ENCODE results near the gene INPP5K.
"Not testable (repeated sequence)": the region's sequence is repeated elsewhere in the genome, so short reads cannot be mapped to it uniquely, and the experiment has no call there.

The INPP5K gene

DNA sequence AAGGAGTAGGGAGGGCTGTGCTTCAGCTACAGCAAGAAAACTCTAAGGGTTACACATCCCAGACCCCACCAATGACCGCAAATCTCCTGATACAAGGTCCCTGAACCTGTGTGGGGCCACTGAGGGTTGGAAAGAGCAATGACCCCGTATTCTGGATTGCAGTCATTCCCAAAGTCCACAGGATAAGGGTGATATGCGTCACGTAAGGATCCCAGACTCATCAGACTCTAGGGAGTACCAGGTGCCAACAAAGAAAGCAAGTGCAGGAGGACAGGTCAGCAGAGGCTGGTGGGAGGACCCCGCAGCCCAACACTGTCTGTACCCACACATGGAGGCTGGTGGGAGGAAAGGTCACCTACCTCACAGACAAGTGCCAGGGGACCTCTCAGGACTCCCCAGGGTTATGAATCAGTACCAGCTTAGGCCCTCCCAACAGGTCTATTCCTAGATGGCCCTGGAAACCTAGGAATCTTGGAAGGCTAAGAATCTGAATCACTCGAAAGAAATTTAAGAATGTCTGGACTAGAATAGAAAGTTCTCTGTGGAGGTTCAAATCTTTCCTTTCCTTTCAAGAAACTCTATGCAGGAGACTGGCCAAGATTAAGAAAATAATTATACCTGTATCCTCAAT is 30.0 kb upstream of the INPP5K start:
- DNase-seq: no peak

DNA sequence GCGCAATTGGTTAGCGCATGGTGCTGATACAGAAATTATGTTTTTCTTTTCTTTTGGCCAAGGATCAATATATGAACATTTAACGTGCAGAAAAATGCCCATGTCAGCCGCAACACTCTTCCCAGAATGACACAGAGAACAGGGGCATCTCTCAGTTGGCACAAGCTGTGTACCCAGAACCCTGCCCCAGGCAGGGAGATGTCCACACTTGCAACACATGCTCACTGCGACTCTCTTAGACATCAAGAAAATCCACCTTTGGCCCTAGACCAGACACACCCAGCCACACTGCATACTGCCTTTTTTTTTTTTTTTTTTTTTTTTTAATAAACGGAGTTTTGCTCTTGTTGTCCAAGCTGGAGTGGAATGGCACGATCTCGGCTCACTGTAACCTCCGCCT is 29.2 kb upstream of the INPP5K start:
- DNase-seq: no peak

DNA sequence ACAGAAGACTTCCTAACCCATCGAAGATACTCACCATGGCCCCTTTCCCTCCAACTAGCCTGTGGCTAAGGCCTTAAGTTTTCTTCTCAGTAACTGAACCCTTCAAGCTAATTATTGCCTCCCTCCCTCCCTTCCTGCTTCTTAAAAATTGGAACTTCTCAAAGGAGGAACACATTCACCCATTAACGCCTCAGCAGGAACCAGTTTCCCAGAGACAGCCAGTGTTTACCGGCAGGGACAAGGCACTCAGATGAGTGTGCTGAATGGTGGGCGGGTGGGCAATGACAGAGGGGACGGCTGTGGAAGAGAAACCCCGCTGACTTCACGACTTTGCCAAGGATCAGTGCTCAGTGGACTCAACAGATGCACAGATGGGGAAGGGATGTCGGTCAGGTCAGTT is 25.9 kb upstream of the INPP5K start:
- no peak for DNase-seq

DNA sequence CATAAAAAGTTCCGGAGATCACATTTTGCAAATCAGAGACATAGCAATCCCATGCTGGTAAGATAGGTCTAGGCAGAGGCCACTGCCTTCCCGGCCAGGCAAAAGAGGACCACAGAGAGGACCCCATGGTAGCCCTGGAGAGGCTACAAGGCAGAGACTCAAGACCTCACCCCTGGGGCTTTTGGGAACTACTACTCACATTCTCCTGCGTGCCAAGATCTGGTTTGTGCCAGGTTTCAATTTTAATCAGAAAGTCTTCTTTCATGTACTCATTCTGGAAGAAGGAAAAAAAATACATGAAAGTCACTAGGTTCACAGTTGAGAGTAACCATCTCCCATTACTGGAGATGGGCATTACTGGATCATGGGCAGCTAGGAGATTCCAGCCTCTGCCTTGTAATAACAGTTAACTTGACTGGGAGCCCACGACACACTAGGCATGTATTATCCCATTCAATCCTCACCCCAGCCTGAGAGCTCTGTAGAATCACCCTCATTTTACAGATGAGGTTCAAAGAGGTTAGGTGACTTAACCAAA is 25.0 kb upstream of the INPP5K start:
- DNase-seq: no peak

DNA sequence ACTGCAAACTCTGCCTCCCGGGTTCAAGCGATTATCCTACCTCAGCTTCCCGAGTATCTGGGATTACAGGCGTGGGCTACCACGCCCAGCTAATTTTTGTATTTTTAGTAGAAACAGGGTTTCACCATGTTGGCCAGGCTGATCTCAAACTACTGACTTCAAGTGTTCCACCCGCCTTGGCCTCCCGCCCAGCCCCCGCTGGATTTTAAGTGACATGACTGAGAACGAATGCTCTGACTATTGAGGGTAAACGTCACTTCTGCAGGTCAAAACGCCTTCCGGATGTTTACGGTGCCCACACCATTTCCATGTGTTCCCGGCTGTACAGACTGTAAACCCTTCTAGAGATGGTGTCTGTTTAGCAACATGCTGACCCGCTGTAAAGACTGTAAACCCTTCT is 23.4 kb upstream of the INPP5K start:
- no peak for DNase-seq

DNA sequence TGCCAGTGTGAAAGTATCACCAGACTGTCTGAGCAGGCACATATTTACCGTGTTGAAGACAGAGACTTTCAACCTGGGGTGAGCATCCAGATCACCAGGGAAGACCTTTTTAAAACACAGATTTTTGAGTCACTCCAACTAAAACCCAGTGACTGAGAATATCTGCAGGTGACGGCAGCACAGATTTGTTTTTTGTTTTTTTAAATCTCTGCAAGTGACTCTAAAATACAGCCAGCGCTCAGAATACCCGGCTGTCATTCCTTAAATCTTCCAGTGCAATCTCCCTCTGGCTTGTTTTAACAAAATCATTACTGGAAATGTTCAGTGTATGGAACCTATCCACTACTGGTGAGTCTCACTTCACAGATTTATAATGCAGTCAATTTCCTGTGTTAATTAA is 19.3 kb upstream of the INPP5K start:
- DNase-seq: no peak

DNA sequence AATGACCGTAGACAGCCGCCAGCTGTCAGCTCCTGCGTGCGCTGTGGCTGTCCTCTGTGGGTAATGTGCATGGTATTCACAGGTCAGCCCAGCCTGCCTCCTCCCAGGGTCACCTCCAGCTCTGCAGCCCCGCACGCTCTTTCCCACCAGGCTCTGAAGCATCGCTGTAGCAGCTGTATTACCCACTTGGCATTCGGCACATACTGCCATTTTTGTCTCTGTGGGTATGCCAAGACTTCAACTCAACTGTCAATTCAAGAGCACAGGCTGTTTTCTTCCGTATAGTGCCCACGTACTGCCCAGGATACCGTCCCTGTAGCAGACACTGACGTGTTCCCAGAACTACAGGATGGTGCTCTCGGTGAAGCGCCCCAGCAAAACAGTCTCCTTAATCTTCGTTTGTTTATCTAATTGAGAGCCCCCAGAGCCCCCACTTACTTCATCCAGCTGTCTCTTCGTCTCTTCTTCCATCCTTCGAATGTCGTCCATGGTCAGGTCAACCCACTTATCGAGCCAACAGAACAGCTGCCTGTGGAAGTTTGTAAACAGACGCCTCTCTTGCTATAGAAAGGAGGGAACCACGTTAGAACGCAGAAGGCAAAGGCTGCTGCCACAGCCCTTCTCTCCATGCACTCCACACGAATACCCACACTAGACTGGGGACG is 17.4 kb upstream of the INPP5K start:
- DNase-seq: no peak

DNA sequence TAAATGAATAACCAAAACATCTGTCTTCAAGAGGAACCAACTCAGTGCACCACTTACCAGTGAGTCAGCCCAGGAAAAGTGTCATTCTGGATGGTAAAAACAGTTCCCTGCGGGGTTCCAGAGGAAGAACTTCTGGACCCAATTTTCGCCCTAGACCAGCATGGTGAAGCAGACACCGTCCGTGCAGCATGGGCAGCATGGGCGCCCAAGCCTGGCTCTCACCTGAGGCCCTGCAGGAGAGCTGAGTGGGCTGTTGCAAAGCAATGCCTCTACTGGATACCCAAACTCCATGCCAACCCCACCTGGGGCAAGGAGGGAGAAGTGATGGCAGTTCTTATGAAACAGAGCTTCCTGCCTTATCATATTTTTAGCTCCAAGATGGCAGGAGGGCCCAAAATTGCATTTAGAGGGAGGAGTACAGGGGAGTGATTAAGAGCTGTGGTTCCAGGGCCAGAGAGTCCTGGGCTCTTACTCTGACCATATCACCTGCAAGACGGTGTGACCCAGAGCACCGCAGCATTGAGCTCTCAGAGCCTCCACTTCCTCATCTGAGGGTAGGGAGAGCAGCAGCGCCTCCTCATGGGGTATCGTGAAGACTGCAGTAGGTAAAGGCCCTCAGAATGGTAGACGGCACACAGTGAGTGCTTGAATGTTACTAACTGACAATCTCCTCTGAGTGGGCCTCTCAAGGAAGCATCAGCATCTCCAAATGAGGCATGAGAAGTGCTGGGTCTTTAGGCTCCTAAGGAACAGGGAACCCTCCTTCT is 16.6 kb upstream of the INPP5K start:
- peak; percentile 47 for DNase-seq

DNA sequence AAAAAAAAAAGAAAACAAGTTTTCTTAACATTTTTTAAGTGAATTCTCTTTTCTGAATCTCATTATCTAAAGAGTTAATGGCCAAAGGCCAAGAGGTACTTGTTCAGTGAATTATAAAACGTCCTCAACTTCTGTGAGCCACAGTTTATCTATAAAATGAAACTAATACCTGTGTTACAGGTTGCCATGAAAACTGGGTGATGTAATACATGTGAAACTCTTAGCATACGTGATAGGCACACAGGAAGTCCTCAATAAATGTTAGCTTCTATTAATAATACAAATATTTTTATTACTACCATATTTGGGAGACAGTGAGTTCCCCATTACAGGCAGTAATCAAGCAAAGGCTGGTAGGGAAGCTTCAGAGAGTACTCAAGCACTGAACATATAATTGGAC is 13.5 kb upstream of the INPP5K start:
- DNase-seq: no peak

DNA sequence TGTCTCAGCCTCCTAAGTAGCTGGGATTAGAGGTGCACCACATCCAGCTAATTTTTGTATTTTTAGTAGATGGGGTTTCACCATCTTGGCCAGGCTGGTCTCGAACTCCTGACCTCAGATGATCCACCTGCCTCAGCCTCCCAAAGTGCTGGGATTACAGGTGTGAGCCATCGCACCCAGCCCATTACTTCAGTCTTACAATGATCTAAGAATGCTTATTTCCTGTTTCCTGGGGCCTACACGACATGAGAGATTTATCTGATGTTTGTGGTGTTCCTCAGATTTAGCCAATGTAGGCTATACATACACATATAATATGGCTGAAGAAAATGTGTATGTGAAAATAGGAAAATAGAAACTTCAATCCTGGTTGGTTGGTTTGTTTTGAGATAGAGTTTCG is 10.5 kb upstream of the INPP5K start:
- DNase-seq: peak; percentile 24

DNA sequence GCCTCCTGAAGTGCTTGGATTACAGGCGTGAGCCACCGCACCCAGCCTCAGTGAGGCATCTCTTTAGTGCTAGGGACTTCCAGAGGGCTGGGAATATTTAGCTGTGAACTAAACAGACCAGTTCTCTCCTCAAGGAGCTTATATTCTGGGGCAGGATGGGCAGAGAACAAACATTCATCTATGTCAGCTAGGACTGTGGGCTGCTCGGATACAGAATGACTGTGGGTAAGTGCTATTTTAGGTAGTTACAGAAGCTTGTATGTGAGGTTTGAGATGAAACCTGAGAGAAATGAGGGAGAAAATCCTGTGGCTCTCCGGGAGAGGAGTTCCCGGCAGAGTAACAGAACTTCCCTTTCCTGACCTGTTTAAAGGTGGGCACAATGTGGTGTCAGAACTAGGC is 6.2 kb upstream of the INPP5K start:
- DNase-seq: no peak

DNA sequence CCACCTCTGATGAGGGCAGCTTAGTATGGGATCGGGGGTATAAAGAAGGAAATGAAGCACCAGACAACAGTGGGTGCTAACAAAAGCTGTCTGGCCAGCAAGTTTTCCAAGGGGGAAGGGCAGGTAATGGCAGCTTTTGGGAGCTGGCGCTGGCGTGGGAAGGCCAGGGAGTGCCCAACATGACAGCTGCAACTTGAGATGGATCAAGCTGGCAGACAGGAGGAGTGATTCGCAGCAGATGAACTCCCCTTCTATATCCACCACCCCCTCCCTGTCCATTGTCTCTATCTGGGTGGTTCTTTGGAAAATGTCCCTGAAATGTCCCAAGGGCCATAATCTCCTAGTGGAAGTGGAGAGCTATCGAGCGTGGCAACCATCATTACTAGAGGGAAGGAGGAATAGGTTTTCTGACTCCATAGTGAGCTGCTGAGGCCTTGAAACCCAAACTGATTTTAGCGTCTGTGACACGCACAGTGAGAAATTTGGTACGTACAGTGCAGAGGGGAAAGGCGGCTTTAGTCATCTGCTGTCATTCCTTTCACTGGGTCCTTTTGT is 4.8 kb upstream of the INPP5K start:
- DNase-seq: no peak

DNA sequence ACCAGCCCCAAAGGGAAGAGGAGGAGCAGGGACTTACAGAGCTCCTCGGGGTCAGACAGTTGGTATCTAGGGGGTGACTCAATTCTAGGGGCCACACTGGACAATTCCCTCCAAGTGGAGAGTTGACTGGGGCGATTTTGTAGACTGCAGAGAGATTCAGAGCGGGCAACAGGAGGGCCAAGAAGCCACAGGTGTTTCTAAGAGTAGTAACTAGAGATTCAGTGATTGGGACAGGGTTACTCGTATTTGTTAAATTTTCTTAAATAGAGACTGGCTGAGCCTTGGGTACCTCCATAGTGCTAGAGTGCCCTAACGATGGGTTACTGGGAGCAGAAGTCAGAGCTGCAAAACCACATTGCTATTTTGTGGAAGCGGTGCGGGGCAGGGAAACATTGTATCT is 3.3 kb upstream of the INPP5K start:
- no peak for DNase-seq

DNA sequence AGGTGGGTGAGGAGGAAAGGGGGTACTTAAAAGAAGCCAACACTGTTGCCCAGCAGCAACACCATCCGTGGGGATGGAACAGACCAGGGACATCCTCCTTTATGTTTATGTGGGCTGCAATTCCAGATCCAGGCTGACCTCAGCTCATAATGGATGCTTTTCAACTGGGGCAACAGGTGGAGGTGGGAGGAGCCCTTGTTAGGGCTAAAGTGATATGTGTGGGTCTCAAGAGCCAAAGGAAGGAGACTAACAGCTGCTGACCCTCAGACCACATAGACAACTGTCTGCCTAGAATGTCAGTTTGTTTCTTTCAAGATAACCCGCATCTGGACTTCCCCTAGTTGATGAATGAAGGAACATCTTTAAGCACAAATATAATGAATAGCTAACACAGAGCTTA is 2.0 kb upstream of the INPP5K start:
- no peak for DNase-seq

DNA sequence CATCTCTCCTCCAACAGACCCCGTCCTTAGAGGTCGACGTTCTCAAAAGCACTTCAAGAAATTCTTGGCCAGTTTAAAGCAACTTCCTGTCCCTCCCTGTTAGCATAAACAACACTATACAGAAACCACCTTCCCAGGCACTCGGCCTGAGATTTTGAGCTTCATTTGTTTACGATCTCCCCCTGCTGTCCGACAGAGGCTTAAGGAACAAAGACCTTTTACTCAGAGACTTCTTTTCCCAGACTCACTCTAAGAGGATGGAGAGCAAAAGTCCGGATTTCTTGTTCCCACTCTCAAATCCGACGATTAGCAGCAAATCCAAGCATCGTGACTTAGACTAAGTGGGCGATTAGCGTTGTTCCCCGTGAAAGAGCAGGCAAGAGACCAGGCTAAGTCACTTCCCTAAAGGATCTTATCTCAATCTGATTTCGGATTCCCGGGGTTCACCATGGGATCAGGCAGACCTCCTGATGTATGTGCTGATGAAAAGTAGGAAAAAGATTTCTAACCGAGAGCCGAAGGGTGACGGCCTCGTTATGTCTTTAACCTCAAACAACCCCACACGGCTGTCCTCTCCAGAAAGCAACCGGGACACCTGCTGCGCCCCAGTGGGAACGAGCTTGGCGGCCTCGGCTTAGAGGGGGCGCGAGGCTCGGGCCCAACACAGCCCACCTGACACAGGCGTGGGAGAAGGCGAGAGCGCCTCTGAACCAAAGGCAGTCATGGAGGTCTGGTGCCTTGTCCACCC is 598 bp downstream of the INPP5K start:
- peak; percentile 71 for DNase-seq

DNA sequence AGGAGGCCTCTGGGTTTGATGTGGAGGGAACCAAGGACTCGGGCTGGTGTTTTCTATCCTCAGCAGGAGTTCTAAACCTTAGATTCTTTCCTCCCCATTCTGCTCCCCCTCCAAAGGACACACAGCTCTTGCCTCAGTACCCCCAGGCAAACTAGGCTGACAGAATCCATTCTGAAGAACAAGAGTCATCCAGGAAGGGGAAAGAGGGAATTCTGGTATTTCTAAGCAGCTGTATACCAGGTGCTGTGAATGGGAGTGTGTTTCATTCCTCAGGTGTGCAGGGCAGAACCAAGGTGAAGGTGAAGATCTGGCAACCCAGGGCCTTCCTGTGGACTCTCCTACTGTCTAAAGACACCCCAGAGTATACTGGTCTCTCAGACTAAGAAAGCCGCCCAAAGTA is 4.1 kb downstream of the INPP5K start:
- no peak for DNase-seq

DNA sequence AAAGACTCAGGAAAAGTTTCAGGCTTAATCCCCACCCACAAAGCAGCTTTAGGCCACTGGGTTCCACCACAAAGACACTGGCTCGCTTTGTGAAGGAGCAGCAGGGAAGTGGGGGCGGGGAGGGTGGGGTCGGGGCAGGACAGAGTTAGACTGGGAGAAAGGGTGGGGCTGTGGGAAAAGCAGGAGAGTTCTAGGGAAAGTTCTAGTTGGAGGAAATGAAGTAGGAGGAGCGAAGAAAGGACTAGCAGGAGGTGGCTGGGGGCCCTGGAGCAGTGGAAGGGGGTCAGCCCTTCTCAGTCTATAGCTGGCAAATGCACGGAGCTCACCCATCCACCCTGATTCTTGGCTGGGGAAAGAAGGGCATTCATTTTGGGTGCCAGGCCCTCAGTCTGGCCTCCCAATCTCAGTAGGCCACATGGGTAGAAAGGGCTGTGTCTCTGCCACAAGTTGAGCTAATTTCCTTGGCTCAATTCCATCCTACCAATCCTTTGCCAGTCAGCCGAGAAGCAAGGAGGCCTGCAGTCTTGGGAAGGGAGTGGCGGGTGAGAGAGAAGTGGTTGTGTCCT is 4.6 kb downstream of the INPP5K start:
- DNase-seq: no peak

DNA sequence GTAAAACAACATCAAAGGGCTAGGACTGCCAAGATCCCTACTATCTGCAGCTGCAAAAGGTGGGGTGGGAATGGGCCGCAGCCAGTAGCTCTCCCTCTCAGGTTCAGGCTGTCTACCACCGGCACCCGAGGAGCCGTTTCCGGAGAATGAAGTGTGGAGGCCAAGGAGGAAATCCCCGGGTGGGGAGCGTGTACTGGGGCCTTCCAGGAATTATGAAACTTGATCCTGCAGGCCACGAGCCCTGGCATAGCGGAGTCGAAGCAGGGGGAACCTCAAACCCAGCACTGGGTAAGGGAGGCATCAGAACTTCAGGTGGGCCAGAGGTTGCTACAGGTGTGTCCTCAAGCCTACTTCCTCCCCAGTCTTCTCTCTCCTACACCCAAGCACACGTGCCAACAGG is 5.1 kb downstream of the INPP5K start:
- no peak for DNase-seq

DNA sequence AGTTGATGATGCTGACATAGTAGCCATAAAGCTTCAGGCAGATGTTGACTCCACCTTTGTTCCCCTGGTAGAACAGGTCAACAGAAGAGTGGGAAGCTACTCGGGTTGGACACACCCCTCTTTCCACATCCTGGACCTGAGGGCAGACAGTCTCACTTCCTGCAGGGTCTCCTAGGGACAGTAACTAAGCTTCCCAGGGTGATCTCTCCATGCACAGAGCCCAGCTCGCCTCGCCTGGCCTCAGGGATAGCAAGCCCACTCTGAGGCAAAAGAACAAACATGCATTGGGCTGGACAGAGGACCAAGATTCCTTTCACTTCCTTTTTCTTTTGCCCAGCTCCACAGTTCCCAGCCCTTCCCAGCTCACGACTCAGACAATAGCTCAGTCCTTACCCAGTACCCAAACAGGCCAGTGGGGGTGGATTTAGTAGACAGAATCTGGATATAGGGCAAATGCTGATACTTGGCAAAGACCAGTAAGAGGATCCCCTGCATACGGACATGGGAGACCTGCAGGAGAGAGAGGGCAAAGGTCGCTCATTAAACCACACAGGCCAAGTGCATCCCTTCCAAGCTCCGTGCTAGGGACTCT is 7.0 kb downstream of the INPP5K start:
- DNase-seq: no peak

DNA sequence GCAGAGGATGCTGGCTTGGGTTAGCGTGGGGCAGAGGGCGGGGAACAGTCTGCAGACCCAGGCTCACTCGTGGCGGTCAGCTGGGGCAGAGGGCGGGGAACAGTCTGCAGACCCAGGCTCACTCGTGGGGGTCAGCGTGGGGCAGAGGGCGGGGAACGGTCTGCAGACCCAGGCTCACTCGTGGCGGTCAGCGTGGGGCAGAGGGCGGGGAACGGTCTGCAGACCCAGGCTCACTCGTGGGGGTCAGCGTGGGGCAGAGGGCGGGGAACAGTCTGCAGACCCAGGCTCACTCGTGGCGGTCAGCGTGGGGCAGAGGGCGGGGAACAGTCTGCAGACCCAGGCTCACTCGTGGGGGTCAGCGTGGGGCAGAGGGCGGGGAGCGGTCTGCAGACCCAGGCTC is 7.7 kb downstream of the INPP5K start:
- not testable (repeated sequence) for DNase-seq

DNA sequence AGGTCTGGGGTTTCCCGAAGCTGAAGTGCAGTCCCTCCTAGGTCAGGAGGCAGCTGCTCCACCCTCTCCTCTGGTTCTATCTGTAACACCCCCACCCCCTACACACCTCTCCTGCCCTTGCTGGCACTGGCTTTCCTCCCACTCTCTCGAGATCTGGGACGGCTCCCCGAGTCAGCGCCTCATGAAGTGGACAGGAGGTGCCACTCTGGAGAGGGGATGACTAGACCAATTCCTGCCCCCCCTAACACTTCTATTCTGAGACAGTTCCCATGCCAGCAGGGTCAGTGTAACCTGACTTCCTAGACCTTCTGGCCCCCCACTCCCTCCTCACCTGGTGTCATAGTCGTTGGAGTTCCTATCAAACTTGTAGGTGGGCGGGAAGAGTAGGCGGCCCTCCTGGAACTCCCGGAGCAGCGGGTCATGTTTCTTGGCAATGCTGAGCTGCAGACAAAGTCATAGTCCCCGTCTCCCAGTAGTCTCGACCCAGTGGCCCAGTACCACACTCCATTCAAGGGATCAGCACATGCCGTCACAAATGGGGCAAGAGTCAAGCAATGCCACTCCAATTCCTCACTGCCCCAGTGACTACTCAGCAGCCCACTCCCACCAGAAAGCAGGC is 9.7 kb downstream of the INPP5K start:
- DNase-seq: no peak

DNA sequence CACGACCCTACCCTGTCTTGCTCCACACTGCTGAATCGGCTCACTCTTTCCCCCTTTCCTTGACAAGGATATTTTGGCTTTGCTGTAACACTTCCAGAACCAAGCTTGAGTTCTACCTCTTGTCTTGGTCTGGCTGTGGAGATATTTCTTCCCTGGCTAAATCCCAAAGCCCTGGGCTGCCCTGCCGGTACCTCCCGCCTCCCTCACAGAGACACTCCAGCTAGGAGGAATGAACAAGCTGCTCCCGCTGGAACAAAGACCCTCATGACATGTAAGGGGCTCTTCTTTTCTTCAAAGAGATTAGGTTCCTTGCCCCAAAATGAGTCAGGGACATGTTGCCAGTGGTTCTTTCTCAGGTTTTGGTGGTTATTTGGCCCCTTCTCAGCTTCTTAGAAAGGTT is 10.8 kb downstream of the INPP5K start:
- no peak for DNase-seq

Measured in CD4-positive, alpha-beta T cell treated with Interleukin-15 for 1 hour (primary cell).